ENCODE results near the gene PGD.
"Not testable (repeated sequence)": the region's sequence is repeated elsewhere in the genome, so short reads cannot be mapped to it uniquely, and the experiment has no call there.

Gene PGD

GRCh38 chr1:10398734-10399443 lies at the start of gene PGD:
Gene PGD, plus strand, starts transcription at chr1:10399064. Its CDS starts 54 bp downstream, at chr1:10399118.
- DNase-seq: peak; percentile 99

- DNase-seq: no peak
Observed at GRCh38 chr1:10353282-10353681, 45.6 kb upstream of the PGD start.

DNA sequence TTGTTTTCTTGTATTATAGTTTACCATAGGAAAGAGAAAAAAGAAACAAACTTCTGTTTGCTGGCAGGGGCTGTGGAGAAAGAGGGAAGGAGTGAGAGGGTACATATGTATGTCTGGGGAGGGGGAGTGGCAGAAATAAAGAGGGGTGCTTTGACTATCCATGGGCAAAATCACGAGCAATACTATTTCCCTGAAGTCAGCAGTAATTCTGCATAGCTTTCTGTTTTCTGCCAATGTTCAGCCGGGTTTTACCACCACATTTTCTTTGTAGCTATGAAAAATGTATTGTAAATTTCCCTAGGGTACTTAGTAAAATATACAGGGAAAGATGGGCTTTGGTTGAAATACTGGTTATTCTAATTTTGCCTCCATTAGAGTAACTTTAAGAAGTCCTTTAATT lies 45.2 kb upstream of the PGD start:
- no peak for DNase-seq

GRCh38 chr1:10360045-10360444 lies 38.8 kb upstream of the PGD start:
- DNase-seq: no peak

DNA sequence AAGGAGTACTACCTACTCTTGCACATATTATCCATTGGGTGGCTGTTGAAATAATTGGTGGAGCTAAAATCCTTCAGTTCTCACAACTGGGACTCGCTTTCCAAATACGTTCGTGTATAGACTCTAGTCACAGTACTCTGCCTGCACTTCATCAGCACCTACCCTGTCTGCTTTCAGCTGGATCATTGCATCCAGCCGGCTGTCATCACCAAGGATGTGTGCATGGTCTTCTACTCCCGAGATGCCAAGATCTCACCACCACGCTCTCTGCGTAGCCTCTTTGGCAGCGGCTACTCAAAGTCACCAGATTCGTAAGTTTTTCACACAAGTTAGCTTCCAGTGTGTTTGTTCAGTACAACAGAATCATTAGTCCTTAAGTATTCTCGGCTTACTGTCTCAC lies 37.3 kb upstream of the PGD start:
- DNase-seq: no peak

DNA sequence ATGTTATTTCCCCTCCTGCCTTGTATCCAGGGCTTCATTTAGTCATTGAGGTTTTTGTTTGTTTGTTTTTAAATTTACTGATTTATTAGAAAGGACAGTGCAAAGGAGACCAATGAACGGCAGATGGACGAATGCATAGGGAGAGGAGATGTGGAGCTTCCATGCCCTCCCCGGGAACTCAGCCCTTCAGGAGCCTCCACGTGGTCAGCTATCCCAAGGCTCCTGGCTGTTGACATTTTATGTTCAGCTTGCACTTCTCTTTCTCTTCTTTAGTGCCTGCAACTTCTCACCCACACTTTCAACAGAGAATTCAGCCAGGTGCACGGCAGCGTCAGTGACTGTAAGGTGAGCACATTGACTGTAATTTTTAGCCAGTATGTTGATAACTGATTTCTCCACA lies 30.7 kb upstream of the PGD start:
- no peak for DNase-seq

DNA sequence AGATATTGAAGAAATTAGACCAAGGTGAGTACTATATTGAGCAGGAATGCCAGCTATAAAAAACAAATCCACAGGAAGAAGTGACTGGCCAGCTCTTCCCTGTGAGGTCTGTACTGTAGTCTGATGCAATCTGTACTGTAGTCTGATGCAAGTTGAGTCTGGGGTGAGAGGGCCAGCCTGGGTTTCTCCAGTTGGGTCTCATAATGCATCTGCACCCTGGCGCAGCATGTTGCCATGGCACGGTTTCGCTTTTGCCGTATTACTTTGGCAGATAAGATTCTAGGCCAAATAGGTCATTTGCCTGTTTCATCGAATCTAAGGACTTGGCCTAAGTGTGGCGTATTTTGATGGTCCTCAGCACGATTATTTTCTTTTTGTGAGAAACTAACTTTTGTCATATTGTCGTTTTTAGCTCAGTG lies 24.4 kb upstream of the PGD start:
- DNase-seq: no peak

DNA sequence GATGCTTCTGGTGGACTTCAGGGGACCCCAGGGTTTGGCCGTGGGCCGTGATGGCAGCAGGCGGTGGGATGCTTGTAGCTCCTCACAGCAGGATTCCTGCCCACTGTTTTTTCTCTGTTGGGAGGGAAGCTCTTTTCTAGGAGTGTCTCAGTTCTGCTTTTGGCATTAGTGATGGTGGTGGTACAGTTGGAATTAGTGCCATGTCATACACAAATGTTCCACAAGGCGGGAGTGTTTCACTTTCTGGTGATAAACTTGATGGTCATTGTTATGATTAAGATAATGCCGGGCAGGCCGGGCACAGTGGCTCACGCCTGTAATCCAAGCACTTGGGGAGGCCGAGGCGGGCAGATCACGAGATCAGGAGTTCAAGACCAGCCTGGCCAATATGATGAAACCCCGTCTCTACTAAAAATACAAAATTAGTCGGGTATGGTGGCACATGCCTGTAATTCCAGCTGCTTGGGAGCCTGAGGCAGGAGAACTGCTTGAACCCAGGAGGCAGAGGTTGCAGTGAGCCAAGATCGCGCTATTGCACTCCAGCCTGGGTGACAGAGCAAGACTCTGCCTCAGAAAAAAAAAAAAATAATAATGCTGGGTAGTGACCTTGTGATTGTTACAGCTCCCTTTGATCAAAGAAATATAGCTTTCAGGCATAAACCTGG lies 21.4 kb upstream of the PGD start:
- not testable (repeated sequence) for DNase-seq

- no peak for DNase-seq
Observed at GRCh38 chr1:10378081-10378841, 20.6 kb upstream of the PGD start.

DNA sequence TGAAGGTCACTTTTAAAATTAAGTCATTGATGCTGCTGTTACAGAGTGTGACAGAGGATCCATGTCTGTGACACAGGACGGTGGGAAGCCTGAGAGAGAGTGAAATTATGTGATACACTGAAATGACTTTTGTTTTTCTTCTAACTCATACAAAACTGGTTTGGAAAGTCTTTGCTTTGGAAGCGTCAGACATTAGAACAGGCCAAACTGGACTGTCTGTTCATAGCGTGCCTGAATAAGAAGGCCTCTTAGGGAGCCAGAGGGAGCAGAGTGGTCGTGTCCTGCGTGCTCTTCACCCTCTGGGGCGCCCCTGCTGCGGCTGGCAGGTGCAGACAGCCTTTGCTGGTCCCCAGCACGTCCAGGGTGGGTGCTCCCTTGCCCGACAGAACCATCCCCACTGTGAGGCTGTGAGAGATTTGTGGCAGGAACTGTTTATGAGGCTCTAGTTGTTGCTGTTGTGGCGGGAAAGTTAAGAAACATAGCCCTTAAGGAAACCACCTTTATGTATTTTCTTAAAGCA lies 19.7 kb upstream of the PGD start:
- DNase-seq: no peak

- no peak for DNase-seq
Observed at GRCh38 chr1:10379676-10380075, 19.2 kb upstream of the PGD start.

DNA sequence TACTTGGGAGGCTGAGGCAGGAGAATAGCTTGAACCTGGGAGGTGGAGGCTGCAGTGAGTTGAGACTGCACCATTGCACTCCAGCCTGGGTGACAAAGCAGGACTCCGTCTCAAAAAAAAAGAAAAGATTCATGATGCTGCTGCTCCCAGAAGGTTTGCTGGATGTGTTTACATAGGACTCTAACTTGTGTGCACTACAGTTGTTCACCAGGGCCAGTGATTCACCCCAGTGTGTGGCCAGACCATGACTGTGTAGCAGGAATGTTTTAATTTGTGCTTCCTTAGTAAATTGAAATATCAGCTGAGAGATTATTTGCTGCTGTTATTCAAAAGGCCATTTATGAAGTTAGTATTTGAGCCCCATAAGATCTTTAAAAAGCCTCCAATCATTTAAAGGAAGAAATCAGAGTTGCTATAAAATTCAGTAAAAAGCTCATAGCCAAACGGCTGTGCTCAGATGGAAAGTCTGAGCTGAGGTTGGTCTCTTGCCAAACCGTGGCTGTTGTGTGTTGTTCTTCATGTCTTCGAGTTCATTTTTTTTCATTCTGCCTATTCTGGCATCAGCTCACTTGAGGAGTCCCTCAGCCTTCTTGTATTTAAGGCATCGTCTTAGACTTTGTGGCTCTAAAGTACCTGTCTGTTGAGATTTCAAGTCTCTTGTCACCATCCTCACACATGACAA lies 18.1 kb upstream of the PGD start:
- no peak for DNase-seq

- DNase-seq: no peak
Observed at GRCh38 chr1:10383630-10384029, 15.2 kb upstream of the PGD start.

- no peak for DNase-seq
Observed at GRCh38 chr1:10384219-10384618, 14.6 kb upstream of the PGD start.

DNA sequence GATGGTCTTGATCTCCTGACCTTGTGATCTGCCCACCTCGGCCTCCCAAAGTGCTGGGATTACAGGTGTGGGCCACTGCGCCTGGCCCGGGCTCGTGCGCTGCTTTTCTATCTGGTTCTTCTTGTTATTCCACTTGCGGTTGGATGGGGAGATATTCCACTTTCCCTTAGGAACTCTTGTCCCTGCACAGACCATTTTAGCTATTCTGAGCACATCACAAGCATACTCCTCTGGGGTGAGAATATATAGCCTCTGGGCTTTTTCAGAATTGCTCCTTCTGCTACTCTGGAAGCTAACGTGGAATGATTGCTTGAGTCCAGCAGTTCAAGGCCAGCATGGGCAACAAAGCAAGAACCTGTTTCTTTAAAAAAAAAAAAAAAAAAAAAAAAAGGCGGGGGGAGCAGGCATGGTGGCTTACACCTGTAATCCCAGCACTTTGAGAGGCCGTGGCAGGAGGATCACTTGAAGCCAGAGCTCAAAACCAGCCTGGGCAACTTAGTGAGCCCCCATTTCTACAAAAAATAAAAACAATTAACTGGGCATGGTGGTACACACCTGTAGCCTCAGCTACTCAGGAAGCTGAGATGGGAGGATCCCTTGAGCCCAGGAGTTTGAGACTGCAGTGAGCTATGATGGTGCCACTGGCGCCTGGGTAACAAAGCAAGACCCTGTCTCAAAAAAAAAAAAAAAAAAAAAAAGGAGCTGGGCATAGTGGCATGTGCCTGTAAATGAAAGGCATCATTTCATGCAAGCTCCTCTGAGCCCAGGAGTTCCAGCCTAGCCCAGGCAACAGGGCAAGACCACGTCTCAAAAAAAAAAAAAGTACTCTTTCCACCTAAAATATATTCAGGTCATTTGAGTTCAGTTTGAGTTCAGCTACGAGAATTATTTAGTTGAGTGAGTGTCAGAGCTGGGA lies 11.8 kb upstream of the PGD start:
- no peak for DNase-seq

DNA sequence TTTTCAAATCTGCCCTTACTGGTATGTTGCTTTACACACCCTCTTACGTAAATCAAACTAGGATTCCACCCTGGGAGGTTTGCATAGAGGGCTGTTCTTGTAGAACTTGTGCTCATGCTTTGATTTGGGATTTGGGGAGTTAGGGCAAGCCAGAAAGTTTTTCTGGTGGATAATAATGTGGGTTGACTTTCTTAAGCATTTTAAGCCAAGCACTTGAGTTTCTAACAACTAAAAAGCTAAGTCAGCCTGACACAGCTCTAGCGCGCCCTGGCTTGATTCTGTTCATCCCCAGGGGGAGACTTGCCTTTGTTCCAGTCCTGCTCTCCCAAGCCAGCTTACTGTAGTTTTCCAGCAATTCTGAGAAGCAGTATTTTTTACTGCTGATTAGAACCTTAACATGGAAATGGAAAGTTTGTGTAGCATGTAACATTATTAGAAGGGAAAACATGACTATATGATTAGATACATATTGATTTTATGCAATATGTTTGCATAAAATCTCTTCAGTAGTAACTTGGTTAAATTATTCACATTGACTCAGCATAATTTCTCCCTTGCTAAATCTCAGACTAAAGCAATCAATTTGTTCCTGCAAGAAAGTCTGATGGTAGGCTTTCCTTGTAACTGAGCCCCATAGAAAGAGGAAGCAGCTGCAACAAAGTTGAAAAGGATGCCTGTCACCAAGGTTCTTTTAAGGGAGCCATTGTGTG lies 11.0 kb upstream of the PGD start:
- DNase-seq: no peak

DNA sequence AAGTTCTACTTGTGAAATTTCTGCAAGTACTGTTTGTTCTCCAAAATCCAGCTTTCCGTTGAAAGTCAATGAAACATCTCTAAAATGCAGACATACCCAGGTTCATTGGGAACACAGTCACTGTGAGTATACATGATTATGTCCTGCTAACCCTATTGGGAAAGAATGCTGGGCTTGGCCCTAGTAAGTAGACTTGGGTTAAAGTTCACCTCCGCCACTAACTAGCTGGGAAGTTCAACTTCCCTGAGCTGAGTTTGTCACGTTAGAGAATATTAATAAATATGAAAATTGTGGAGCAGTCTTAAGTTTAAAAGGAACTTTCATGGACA lies 10.5 kb upstream of the PGD start:
- DNase-seq: no peak

- DNase-seq: no peak
Observed at GRCh38 chr1:10389271-10389973, 9.4 kb upstream of the PGD start.

DNA sequence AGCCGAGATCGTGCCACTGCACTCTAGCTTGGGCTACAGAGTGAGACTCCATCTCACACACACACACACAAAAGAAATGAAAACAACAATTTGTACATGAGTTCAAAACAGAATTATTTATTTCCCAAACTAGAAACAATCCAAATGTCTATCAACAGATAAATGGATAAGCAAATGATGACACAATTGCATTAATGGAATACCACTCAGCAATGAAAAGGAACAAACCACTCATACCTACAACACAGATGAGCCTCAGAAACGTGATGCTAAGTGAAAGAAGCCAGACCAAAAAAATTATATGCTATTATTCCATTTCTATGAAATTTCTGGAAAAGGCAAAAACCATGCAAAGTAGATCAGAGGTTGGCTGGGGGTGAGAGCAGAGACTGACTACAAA lies 2.0 kb upstream of the PGD start:
- no peak for DNase-seq

GRCh38 chr1:10398278-10398733 lies 558 bp upstream of the PGD start:
- DNase-seq: no peak

DNA sequence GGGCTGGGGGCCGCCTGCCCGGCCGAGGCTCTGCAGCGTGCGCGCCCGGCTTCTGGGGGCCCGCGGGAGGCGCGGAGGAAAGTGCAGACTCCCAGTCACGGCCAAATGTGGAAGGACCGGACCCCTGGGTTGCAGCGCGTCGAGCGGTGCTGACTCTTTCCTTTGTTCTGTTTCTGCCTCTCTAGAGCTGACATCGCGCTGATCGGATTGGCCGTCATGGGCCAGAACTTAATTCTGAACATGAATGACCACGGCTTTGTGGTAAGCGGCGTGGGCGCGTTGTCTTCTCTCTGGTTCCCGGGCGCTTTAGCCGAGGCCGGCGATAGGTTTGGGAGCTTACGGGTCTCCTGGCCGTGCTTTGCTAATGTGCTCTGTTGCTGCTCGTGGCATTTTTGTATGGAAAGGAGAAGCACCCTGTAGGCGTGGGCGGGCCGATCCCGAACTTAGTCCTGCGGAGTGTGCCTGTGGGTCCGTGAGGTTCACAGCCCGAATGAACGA lies 629 bp downstream of the PGD start:
- DNase-seq: peak; percentile 63

Measured in activated effector memory CD4-positive, alpha-beta T cell treated with anti-CD3 and anti-CD28 coated beads, Interleukin-2, amount 50 U/mL, for 16 hours (primary cell).